GM21390 (cell line): ENCODE measurements around the gene OR9Q1.
"Not testable (repeated sequence)": the region's sequence is repeated elsewhere in the genome, so short reads cannot be mapped to it uniquely, and the experiment has no call there.

Source experiments
- ATAC-seq: cut with Tn5 transposase; IDR thresholded peaks from one replicate; pipeline ENCODE4 v1.9.1; 2021; ENCODE audit not compliant: unreplicated experiment

The OR9Q1 gene

GRCh38 chr11:58023435-58023931 is at the start of gene OR9Q1:
Gene OR9Q1 (plus strand): TSS chr11:58023881. CDS start chr11:58179445, 155,564 bp downstream.
- ATAC-seq = no peak

- ATAC-seq = no peak
These were observed 49.5 kb upstream of the OR9Q1 start for GRCh38 chr11:57974132-57974531.

DNA sequence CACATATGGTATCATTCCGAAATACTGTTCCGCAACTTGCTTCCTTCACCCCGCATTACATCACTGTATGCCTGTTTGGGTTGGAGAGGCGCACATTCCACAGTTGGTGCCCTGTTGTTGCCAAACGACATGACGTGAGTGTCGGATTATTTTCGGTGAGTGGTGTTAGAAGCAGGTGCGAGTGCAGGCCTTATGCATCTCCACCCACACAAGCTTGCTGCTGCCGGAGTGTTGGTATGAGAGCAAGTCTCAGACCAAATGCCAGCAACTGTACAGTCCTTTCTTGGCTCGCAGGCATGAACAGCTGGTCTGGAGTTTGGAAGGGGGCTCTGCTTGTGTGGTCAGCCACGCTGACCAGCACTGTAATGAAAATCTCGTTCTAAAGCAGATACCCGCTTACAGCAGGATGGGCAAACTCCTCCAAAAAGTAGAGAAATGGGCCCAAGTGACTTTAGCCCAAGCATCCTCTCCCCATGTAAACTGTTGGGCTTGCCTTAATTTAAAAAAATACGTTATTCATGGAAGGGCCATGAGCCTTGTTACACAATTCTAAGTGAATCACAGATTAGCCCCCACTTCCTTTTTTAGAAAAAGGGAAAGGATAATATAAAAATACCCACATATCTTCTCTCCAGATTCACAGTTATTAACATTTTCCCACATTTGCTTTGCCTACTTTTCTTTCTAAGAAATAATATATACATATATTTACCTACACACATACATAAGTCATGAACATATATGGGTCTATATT is 48.7 kb upstream of the OR9Q1 start:
- no peak for ATAC-seq

DNA sequence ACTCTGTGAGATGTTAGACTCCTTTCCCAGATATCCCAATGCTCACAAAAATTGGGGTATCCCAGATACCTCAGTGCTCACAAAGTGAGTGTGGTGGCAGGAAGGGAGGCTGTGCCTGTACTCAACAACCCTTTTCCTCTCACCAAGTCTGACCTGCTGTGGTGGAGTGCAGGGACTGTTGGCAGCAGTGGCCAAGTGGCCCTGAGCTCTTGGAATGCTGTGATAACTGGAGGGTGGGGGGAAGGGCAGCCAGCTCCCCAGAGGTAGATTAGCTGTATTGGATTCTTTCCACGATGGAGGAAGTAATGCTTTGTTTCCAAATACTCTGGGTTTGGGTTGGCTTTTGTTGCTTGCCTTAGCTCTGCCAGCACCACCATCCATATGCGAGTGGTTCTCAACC is 46.0 kb upstream of the OR9Q1 start:
- no peak for ATAC-seq

DNA sequence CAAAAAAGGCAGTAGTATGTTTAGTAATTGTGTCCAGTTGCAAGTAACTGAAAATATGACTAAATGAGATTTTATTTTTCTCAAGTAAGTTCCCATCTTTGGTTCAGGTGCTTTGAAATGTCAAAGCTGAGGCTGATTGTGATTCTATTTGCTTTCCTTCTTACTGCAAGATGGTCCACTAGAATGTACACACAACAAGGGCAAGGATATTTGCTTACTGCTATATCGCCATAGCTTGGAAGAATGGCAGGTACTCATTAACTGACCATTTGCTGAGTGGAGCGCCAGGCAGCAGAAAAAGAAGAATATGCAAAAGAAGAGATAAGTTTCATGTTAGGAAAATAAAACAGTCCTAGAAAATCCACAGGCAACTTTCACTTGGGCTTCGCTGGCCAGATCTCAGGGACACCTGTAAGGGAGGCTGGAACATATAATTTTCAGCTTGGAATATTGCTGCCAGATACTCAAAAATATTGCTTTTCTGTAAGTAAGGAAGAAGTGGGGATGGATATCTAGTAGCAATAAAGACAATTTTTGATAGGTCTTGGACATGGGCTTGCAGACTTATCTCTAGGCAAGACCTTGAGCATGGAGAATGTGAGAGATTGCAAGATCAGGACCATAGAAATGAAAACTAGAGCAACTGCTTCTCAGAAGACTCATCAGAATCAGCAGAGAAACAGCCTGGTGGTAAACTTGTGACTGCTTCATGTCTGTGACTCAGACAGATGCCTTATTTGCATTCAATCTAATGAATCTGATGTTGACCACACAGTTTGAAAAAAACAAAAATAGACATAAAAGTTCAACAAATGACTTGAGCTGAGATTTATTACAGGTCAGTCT is 44.8 kb upstream of the OR9Q1 start:
- ATAC-seq = no peak

DNA sequence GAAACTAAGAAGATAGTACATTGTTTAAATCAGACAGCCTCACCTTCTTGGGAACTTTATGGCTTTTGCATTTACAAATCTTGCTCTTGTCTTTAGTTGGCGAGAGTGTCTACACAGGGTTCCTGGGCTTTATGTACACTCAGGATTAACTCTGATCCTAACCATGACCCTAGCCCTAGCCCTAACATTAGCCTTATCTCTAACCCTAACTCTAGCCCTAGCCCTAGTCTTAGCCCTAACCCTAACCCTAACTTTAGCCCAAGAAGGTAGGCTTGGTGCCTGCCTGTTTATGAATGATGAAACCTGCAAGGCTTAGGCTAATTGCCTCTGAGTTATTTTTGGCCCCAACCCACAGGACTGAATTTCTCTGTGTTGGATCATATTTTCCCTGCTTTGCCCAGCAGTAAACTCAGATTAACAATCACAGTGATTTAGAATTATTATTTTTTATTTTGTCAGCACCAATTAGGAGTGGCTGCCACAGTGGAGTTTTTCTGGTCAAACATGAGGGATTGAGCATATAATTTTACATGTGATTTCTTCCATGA is 44.1 kb upstream of the OR9Q1 start:
- ATAC-seq = no peak

- ATAC-seq = no peak
These were observed 43.5 kb upstream of the OR9Q1 start for GRCh38 chr11:57980201-57980600.

- ATAC-seq = no peak
These were observed 42.1 kb upstream of the OR9Q1 start for GRCh38 chr11:57981536-57981935.

DNA sequence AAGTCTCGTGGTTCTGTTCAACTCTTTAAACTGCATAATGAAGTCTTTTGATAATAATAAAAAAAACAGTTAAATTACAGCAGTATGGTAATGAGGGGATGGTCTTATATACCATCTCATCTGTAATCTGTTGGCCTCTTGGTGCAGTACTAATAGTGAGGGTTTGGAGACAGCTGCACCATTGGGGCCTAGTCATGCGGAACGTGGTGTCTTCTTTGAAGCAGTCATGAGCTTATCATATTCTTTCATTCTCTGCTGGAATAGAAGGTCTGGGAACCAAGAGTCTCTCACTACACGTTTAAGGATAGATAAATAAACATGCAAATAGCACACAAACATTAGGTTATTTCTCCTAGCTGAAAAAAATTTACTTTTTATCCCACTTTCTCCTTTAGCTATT is 40.9 kb upstream of the OR9Q1 start:
- ATAC-seq = no peak

GRCh38 chr11:57983191-57983590 is 40.5 kb upstream of the OR9Q1 start:
- ATAC-seq = no peak

GRCh38 chr11:57999523-57999922 is 24.2 kb upstream of the OR9Q1 start:
- ATAC-seq = not testable (repeated sequence)

- ATAC-seq = not testable (repeated sequence)
These were observed 23.7 kb upstream of the OR9Q1 start for GRCh38 chr11:58000021-58000420.

DNA sequence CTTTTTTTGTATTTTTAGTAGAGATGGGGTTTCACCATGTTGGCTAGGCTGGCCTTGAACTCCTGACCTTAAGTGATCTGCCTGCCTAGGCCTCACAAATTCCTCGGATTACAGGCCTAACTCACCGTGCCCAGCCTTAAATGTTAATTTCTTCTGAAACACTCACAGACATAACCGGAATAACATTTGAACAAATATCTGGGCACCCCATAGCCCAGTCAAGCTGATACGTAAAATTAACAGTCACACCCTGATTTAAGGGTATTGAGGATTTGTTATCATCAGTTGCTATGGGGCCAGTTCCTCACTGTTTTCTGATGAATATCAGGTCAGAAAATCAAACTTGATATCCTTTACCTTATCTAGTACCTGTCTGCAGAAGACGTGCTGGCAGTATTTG is 23.0 kb upstream of the OR9Q1 start:
- no peak for ATAC-seq

- ATAC-seq = no peak
These were observed 20.6 kb upstream of the OR9Q1 start for GRCh38 chr11:58003036-58003435.

DNA sequence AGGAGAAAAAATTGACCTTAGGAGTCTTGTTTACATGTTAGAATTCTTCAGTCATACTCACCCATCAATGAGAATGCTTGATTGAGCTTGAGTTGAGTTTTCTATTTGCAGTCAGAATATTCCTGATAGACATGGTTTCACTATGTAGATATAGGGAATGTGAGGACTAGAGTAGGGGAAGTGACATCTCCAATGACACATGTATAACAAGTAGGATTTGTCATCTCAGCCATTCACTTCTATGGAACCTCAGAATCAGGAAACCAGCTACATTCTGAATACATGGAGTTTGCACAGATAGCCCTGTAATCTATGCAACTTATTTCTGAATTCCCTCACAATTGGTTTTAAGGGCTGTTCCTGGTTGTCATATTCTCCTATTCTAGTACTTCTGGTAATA is 20.1 kb upstream of the OR9Q1 start:
- ATAC-seq = no peak

- no peak for ATAC-seq
These were observed 19.0 kb upstream of the OR9Q1 start for GRCh38 chr11:58004664-58005063.

- no peak for ATAC-seq
These were observed 16.7 kb upstream of the OR9Q1 start for GRCh38 chr11:58006940-58007339.

GRCh38 chr11:58011771-58012170 is 11.9 kb upstream of the OR9Q1 start:
- no peak for ATAC-seq

DNA sequence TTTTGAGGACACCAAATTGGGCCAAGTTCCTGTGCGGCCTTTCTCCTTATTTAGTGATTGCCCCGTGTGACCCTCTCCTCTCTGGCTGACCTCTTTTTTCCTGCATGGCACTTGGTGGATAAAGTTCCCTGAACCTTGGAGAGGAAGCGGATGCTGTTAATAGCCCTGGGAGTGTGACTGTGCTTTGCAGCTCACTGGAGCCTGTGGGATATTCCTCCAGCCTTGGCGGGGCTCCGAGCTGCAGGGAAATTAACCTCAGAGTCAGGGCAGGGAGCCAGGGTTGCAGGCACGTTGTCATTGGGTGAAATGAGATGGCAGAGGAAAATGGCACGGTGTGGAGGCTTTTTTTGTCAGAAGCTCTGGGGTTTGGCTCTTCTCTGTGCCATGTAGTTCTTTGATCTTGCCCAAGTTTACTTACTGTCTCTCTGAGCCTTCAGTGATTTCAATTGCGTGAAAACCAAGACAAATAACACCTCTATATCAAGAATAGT is 965 bp downstream of the OR9Q1 start:
- no peak for ATAC-seq

GRCh38 chr11:58027341-58027740 is 3.7 kb downstream of the OR9Q1 start:
- no peak for ATAC-seq

DNA sequence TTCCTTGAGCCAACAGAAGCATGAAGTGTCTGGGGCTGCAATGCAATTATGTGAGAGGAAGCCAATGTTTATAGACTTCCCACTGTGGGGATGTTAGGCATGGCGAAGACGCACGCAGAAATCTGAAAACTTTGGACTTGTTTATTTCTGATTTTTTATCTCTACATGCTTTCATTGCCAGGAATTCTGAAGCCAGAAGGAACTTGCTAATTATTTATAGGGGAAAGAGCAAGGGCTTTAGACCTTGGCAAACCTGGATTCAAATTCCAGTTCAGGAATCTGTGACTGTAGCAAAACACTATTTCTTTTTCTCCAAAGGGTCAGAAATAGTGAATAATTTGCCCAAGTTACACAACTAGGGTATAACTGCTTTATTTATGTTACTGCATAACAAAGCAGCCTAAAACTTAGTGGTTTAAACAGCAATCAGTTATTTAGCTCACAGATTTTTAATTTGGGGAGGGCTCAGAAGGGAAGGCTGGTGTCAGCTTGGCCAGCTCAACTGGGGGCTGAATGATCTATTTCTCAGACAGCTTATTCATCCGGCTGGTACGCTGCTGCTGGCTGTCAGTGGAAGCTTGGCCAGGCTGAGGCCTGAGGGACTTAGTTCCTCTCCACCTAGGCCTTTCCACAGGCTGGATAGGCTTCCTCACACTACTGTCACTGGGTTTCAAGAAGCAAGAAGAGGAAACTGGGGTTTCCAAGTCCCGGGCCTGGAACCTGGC is 5.2 kb downstream of the OR9Q1 start:
- ATAC-seq = no peak
